PC-9 (cell line): ENCODE results near the gene STAMBP. TPM values are rescaled to one million over a fixed set of nuclear protein-coding genes. Genes with fewer than 3 reads are reported as not detected.

Experiments used
- BruUV-seq: library from RNA; stranded (reverse); fragments of 400-500 nt; replicated peaks from 2 replicates; lab custom pipeline; 2021; lab: Mats Ljungman, UMichigan
- CTCF ChIA-PET: fragments of 300-600 bp; sonication (Branson Sonifier 250); formaldehyde crosslinking; loops from one replicate; lab custom pipeline; 2022; ENCODE audit warnings: antibody characterized with exemption; lab: Charles Lee
- POLR2A ChIA-PET: fragments of 300-600 bp; sonication (Branson Sonifier 250); formaldehyde crosslinking; loops from one replicate; lab custom pipeline; 2022; ENCODE audit warnings: antibody characterized with exemption; ENCODE audit not compliant: unreplicated experiment; lab: Charles Lee
- DNase-seq, 2 experiments: peaks; one replicate each; pipeline versions ENCODE4 v3.0.0 to v3.0.0-alpha.2; 2015 to 2022; ENCODE audit warnings: mixed read lengths in 1 of 2
- H2AFZ ChIP-seq: fragments of 200-600 bp; sonication (generic); 2 replicates; pipeline ENCODE4 v1.8.1; 2017; ENCODE audit warnings: antibody characterized with exemption
- H3F3A ChIP-seq: fragments of 200-600 bp; sonication (generic); 2 replicates; pipeline ENCODE4 v1.8.1; 2017; ENCODE audit warnings: antibody characterized with exemption, mild to moderate bottlenecking, low read depth; ENCODE audit not compliant: insufficient read depth
- H3K27ac ChIP-seq: fragments of 200-600 bp; sonication (generic); 2 replicates; pipeline ENCODE4 v1.6.1; 2016; ENCODE audit warnings: mixed run types
- H3K27me3 ChIP-seq: fragments of 200-600 bp; sonication (generic); 2 replicates; pipeline ENCODE4 v1.6.1; 2016; ENCODE audit warnings: low read depth, mixed run types; ENCODE audit not compliant: insufficient read depth
- H3K36me3 ChIP-seq: fragments of 200-600 bp; sonication (generic); 2 replicates; pipeline ENCODE4 v1.6.1; 2016; ENCODE audit warnings: low read depth, mixed run types
- H3K4me1 ChIP-seq: fragments of 200-600 bp; sonication (generic); replicated peaks from 2 replicates; pipeline ENCODE4 v1.6.1; 2016; ENCODE audit warnings: mixed run types; ENCODE audit not compliant: insufficient read depth
- H3K4me2 ChIP-seq: fragments of 200-600 bp; sonication (generic); 2 replicates; pipeline ENCODE4 v1.6.1; 2017; ENCODE audit warnings: mixed run types
- H3K4me3 ChIP-seq: fragments of 200-600 bp; sonication (generic); 2 replicates; pipeline ENCODE4 v1.6.1; 2016; ENCODE audit warnings: mixed run types
- H3K79me2 ChIP-seq: fragments of 200-600 bp; sonication (generic); 2 replicates; pipeline ENCODE4 v1.6.1; 2017; ENCODE audit warnings: low read depth, mixed run types
- H3K9me2 ChIP-seq: fragments of 200-600 bp; sonication (generic); 2 replicates; pipeline ENCODE4 v1.8.1; 2017; ENCODE audit warnings: mild to moderate bottlenecking; ENCODE audit not compliant: insufficient read depth
- H3K9me3 ChIP-seq: fragments of 200-600 bp; sonication (generic); 2 replicates; pipeline ENCODE4 v1.8.1; 2016; ENCODE audit warnings: low read depth; ENCODE audit not compliant: insufficient read depth
- H4K20me1 ChIP-seq: fragments of 200-600 bp; sonication (generic); 2 replicates; pipeline ENCODE4 v1.8.1; 2017; ENCODE audit not compliant: insufficient read depth
- CTCF ChIP-seq: fragments of 200-600 bp; sonication (generic); conservative IDR thresholded peaks from 2 replicates; pipeline ENCODE4 v1.6.1; 2017; ENCODE audit warnings: mixed run types, antibody characterized with exemption, mild to moderate bottlenecking, moderate library complexity
- EZH2 ChIP-seq: fragments of 200-600 bp; sonication (generic); IDR thresholded peaks from 2 replicates; pipeline ENCODE4 v1.8.0; 2017; ENCODE audit warnings: antibody characterized with exemption, low read depth
- intact Hi-C: fragments of 100-400 bp; cut with micrococcal nuclease; formaldehyde crosslinking; loops from one replicate; pipeline ENCODE4 v1.10.0; 2022; ENCODE audit not compliant: unreplicated experiment
- total RNA-seq: library from RNA; stranded (reverse); gene quantifications from 2 replicates; pipeline ENCODE4 v1.2.3, GENCODE V29; 2021

Gene STAMBP
- total RNA-seq, 1 experiment from 2014 or later, result 52.2 TPM

- intact Hi-C loops, result no loop called here
- H2AFZ ChIP-seq, result no peak overlapping the region
- no peak overlapping the region for H3K4me3 ChIP-seq
- no peak overlapping the region for H3K4me2 ChIP-seq
- no peak for DNase-seq
- H4K20me1 ChIP-seq, result no peaks in the 10 kb centered on the region
- TF ChIP-seq EZH2 (no peak), CTCF (no peak)
- peaks cover 3% of the 10 kb centered on the region; the same call in 1 of the 2 replicates for H3F3A ChIP-seq
- H3K4me1 ChIP-seq, result no peaks in the 10 kb centered on the region
- H3K9me3 ChIP-seq, result no peaks in the 10 kb centered on the region
- H3K9me2 ChIP-seq, result no peaks in the 10 kb centered on the region; the same call in 1 of the 2 replicates
- H3K36me3 ChIP-seq, result no peaks in the 10 kb centered on the region
- CTCF ChIA-PET, result no interaction called here
- POLR2A ChIA-PET, result no interaction called here
- BruUV-seq, result no TSS peak
- no peak overlapping the region for H3K27ac ChIP-seq
- no peaks in the 10 kb centered on the region for H3K27me3 ChIP-seq
- H3K79me2 ChIP-seq, result no peaks in the 10 kb centered on the region
Observed at GRCh38 chr2:73906847-73907505, 78.2 kb downstream of the STAMBP start.

GRCh38 chr2:73907840-73908452 is 79.2 kb downstream of the STAMBP start:
- no peaks in the 10 kb centered on the region for H3K4me1 ChIP-seq
- no peaks in the 10 kb centered on the region for H3K79me2 ChIP-seq
- H4K20me1 ChIP-seq, result no peaks in the 10 kb centered on the region
- intact Hi-C loops, result no loop called here
- H3F3A ChIP-seq, result peaks cover 3% of the 10 kb centered on the region; the same call in 1 of the 2 replicates
- H3K4me2 ChIP-seq, result no peak overlapping the region
- H3K9me2 ChIP-seq, result no peaks in the 10 kb centered on the region; the same call in 1 of the 2 replicates
- no TSS peak for BruUV-seq
- POLR2A ChIA-PET, result no interaction called here
- no peak overlapping the region for H3K4me3 ChIP-seq
- H3K27ac ChIP-seq, result no peak overlapping the region
- H3K9me3 ChIP-seq, result no peaks in the 10 kb centered on the region
- CTCF ChIA-PET, result no interaction called here
- H3K27me3 ChIP-seq, result no peaks in the 10 kb centered on the region
- DNase-seq, result peak; percentile 12 to 49
- no peak overlapping the region for H2AFZ ChIP-seq
- H3K36me3 ChIP-seq, result no peaks in the 10 kb centered on the region
- TF ChIP-seq CTCF (peak; percentile 40), EZH2 (no peak)

GRCh38 chr2:73908689-73909652 is 80.2 kb downstream of the STAMBP start:
- no peak overlapping the region for H3K4me2 ChIP-seq
- H3K36me3 ChIP-seq, result no peaks in the 10 kb centered on the region
- no peaks in the 10 kb centered on the region for H3K27me3 ChIP-seq
- peak in 1 of 2 experiments; percentile 62 for DNase-seq
- H3K9me2 ChIP-seq, result no peaks in the 10 kb centered on the region
- H2AFZ ChIP-seq, result no peak overlapping the region
- peaks cover 3% of the 10 kb centered on the region; the same call in 1 of the 2 replicates for H3F3A ChIP-seq
- BruUV-seq, result no TSS peak
- CTCF ChIA-PET, result no interaction called here
- H3K79me2 ChIP-seq, result no peaks in the 10 kb centered on the region
- H4K20me1 ChIP-seq, result no peaks in the 10 kb centered on the region
- H3K9me3 ChIP-seq, result no peaks in the 10 kb centered on the region
- no peak for TF ChIP-seq EZH2
- TF ChIP-seq CTCF, result no peak
- no peak overlapping the region for H3K27ac ChIP-seq
- POLR2A ChIA-PET, result no interaction called here
- intact Hi-C loops, result no loop called here
- H3K4me1 ChIP-seq, result no peaks in the 10 kb centered on the region
- H3K4me3 ChIP-seq, result no peak overlapping the region
